PC-3 (cell line): ENCODE data around the gene DUSP2. TPM values are rescaled to one million over a fixed set of nuclear protein-coding genes. Genes with fewer than 3 reads are reported as not detected.

Experiments used
- ATAC-seq: fragments of 200-7000 bp; cut with Tn5 transposase; 2 replicates; pipeline ENCODE4 v1.9.1; 2020; ENCODE audit warnings: mild to moderate bottlenecking, moderate library complexity
- Bru-seq: library from RNA; stranded (reverse); fragments of 400-500 nt; gene quantifications from one replicate; lab custom pipeline; 2021; lab: Mats Ljungman, UMichigan
- BruChase-seq, 2 experiments: library from RNA; stranded (reverse); fragments of 400-500 nt; gene quantifications; one replicate each; lab custom pipeline; 2021; lab: Mats Ljungman, UMichigan
- BruUV-seq: library from RNA; stranded (reverse); fragments of 400-500 nt; replicated peaks from 2 replicates; lab custom pipeline; 2021; lab: Mats Ljungman, UMichigan
- CTCF ChIA-PET: fragments of 300-600 bp; sonication (Branson Sonifier 250); formaldehyde crosslinking; loops from one replicate; lab custom pipeline; 2022; ENCODE audit warnings: antibody characterized with exemption; lab: Charles Lee
- POLR2A ChIA-PET: fragments of 300-600 bp; sonication (Branson Sonifier 250); formaldehyde crosslinking; loops from one replicate; lab custom pipeline; 2022; ENCODE audit warnings: antibody characterized with exemption; ENCODE audit not compliant: unreplicated experiment; lab: Charles Lee
- DNase-seq: peaks from one replicate; pipeline ENCODE4 v3.0.0-alpha.2; 2015
- H2AFZ ChIP-seq: fragments of 300-600 bp; sonication (generic); 2 replicates; pipeline ENCODE4 v1.6.0; 2016; ENCODE audit warnings: antibody characterized with exemption, low read length
- H3F3A ChIP-seq: fragments of 300-600 bp; sonication (generic); one replicate; pipeline ENCODE4 v1.6.0; 2017; ENCODE audit warnings: antibody characterized with exemption, low read length, control low read depth, mild to moderate bottlenecking; ENCODE audit not compliant: unreplicated experiment
- H3K27ac ChIP-seq: fragments of 300-600 bp; sonication (generic); 2 replicates; pipeline ENCODE4 v1.5.1; 2016; ENCODE audit warnings: mild to moderate bottlenecking, low read length
- H3K27me3 ChIP-seq: fragments of 300-600 bp; sonication (generic); 2 replicates; pipeline ENCODE4 v1.6.1; 2016; ENCODE audit warnings: low read length, mixed read lengths
- H3K36me3 ChIP-seq: fragments of 300-600 bp; sonication (generic); 2 replicates; pipeline ENCODE4 v1.6.1; 2016; ENCODE audit warnings: low read depth, mixed run types, low read length, mixed read lengths
- H3K4me1 ChIP-seq: fragments of 300-600 bp; sonication (generic); 2 replicates; pipeline ENCODE4 v1.5.1; 2016; ENCODE audit warnings: low read length; ENCODE audit not compliant: insufficient read depth
- H3K4me2 ChIP-seq: fragments of 300-600 bp; sonication (generic); 2 replicates; pipeline ENCODE4 v1.6.0; 2016; ENCODE audit warnings: low read length
- H3K4me3 ChIP-seq: fragments of 300-600 bp; sonication (generic); 2 replicates; pipeline ENCODE4 v1.5.1; 2016; ENCODE audit warnings: mild to moderate bottlenecking, low read length, mixed read lengths
- H3K79me2 ChIP-seq: fragments of 300-600 bp; sonication (generic); 2 replicates; pipeline ENCODE4 v1.6.1; 2017; ENCODE audit warnings: low read length, mixed read lengths
- H3K9ac ChIP-seq: fragments of 300-600 bp; sonication (generic); 2 replicates; pipeline ENCODE4 v1.6.0; 2016; ENCODE audit warnings: mild to moderate bottlenecking, low read length
- H3K9me2 ChIP-seq: fragments of 300-600 bp; sonication (generic); replicated peaks from 2 replicates; pipeline ENCODE4 v1.6.1; 2016; ENCODE audit warnings: mixed run types, low read length, mixed read lengths
- H3K9me3 ChIP-seq: fragments of 300-600 bp; sonication (generic); 2 replicates; pipeline ENCODE4 v1.6.1; 2016; ENCODE audit warnings: low read length, mixed read lengths
- H4K20me1 ChIP-seq: fragments of 300-600 bp; sonication (generic); 2 replicates; pipeline ENCODE4 v1.6.1; 2016; ENCODE audit warnings: low read length, mixed read lengths
- EZH2 ChIP-seq: fragments of 300-600 bp; sonication (generic); IDR thresholded peaks from one replicate; pipeline ENCODE4 v1.6.1; 2017; ENCODE audit warnings: antibody characterized with exemption, mild to moderate bottlenecking, low read length; ENCODE audit not compliant: unreplicated experiment
- EZH2phosphoT487 ChIP-seq: fragments of 300-600 bp; sonication (generic); IDR thresholded peaks from 2 replicates; pipeline ENCODE4 v1.6.1; 2018; ENCODE audit warnings: mild to moderate bottlenecking, antibody characterized with exemption, low read length, borderline replicate concordance
- intact Hi-C: fragments of 100-400 bp; cut with micrococcal nuclease; formaldehyde crosslinking; loops from 2 replicates; pipeline ENCODE4 v1.9.0; 2023
- long read RNA-seq: library from polyadenylated mRNA; unstranded; transcript quantifications from one replicate; pipeline ENCODE4 v2.0.0, GENCODE V29; 2021; ENCODE audit not compliant: unreplicated experiment
- total RNA-seq: library from RNA; depleted of rRNA; stranded (reverse); fragments of >200 nt; gene quantifications from 2 replicates; pipeline ENCODE4 v1.2.3, GENCODE V29; 2014; rRNA removed
- TF ChIP-seq, protein P1 (sequence below): fragments of 300-600 bp; sonication (generic); conservative IDR thresholded peaks from 2 replicates; pipeline ENCODE4 v1.5.1; 2017; ENCODE audit warnings: antibody characterized with exemption, low read depth, mild to moderate bottlenecking, low read length

Gene DUSP2, protein sequence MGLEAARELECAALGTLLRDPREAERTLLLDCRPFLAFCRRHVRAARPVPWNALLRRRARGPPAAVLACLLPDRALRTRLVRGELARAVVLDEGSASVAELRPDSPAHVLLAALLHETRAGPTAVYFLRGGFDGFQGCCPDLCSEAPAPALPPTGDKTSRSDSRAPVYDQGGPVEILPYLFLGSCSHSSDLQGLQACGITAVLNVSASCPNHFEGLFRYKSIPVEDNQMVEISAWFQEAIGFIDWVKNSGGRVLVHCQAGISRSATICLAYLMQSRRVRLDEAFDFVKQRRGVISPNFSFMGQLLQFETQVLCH
- 6.9 and 16.7 TPM in 2 replicates for total RNA-seq
- Bru-seq, nascent RNA, result percentile 32 among the genes with signal in this experiment
- BruChase-seq, experiment 1, labeled RNA remaining after a 6-hour chase, result percentile 44 among the genes with signal in this experiment
- percentile 42 among the genes with signal in this experiment for BruChase-seq, experiment 2, labeled RNA remaining after a 2-hour chase
- long read RNA-seq, partial matches to known transcripts, result 0 of 2 reads
- long read RNA-seq, other reads (novel, unspliced or antisense), result 0 of 2 reads

DNA sequence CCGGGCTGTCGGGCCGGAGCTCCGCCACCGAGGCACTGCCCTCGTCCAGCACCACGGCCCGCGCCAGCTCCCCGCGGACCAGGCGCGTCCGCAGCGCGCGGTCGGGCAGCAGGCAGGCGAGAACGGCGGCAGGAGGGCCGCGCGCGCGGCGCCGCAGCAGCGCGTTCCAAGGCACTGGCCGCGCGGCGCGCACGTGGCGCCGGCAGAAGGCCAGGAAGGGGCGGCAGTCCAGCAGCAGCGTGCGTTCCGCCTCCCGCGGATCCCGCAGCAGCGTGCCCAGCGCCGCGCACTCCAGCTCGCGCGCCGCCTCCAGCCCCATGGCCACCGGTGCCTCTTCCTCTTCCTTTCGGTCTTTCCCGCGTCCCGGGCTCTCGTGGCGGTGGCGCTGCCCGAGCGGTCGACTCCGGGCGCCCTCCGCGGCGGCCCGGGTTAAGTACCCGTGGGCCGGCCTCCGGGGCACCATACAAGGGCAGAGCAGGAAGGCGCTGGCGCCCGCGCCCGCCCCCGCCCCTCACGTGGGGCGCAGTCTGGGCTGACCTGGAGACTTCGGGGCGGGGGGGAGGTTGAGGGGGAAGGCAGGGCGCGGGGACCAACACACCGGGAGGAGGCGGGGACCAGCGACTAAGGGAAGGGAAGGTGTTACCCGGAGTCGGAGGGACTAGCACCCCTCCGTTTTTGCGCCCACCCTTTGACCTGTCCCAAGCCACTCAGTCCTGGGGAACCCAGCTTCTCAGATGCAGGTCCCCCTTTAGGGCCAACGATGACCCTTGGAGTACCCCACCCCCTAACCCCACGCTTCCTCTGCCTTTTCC, at the start of gene DUSP2:
Gene DUSP2 (minus strand): TSS at position 405 of the 812 bp plus-strand sequence. CDS start 86 bp downstream, at position 319.
- peaks cover 12% of the 10 kb centered on the region for H3K79me2 ChIP-seq
- CTCF ChIA-PET, result no interaction called here
- TF ChIP-seq, protein P1, sequence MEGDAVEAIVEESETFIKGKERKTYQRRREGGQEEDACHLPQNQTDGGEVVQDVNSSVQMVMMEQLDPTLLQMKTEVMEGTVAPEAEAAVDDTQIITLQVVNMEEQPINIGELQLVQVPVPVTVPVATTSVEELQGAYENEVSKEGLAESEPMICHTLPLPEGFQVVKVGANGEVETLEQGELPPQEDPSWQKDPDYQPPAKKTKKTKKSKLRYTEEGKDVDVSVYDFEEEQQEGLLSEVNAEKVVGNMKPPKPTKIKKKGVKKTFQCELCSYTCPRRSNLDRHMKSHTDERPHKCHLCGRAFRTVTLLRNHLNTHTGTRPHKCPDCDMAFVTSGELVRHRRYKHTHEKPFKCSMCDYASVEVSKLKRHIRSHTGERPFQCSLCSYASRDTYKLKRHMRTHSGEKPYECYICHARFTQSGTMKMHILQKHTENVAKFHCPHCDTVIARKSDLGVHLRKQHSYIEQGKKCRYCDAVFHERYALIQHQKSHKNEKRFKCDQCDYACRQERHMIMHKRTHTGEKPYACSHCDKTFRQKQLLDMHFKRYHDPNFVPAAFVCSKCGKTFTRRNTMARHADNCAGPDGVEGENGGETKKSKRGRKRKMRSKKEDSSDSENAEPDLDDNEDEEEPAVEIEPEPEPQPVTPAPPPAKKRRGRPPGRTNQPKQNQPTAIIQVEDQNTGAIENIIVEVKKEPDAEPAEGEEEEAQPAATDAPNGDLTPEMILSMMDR, result no peak
- TF ChIP-seq EZH2phosphoT487 (peak; percentile 77), EZH2 (no peak)
- H3K4me2 ChIP-seq, result peak within 1 kb of the TSS; percentile 74
- peak within 1 kb of the TSS; percentile 85 for H2AFZ ChIP-seq
- H3K36me3 ChIP-seq, result no peaks in the 10 kb centered on the region
- H3K4me3 ChIP-seq, result peak within 1 kb of the TSS; percentile 79
- no peaks in the 10 kb centered on the region for H3K9me3 ChIP-seq
- intact Hi-C loops, result no loop called here
- DNase-seq, result peak; percentile 60
- no peaks in the 10 kb centered on the region for H3F3A ChIP-seq
- POLR2A ChIA-PET, result no interaction called here
- peak; percentile 70 for ATAC-seq
- no peak within 1 kb of the TSS for H3K27ac ChIP-seq
- no peaks in the 10 kb centered on the region for H3K9me2 ChIP-seq
- H3K9ac ChIP-seq, result peak within 1 kb of the TSS; percentile 47; the same call in 1 of the 2 replicates
- H3K27me3 ChIP-seq, result no peaks in the 10 kb centered on the region
- BruUV-seq, result no TSS peak
- H3K4me1 ChIP-seq, result peaks cover 11% of the 10 kb centered on the region
- no peaks in the 10 kb centered on the region for H4K20me1 ChIP-seq

DNA sequence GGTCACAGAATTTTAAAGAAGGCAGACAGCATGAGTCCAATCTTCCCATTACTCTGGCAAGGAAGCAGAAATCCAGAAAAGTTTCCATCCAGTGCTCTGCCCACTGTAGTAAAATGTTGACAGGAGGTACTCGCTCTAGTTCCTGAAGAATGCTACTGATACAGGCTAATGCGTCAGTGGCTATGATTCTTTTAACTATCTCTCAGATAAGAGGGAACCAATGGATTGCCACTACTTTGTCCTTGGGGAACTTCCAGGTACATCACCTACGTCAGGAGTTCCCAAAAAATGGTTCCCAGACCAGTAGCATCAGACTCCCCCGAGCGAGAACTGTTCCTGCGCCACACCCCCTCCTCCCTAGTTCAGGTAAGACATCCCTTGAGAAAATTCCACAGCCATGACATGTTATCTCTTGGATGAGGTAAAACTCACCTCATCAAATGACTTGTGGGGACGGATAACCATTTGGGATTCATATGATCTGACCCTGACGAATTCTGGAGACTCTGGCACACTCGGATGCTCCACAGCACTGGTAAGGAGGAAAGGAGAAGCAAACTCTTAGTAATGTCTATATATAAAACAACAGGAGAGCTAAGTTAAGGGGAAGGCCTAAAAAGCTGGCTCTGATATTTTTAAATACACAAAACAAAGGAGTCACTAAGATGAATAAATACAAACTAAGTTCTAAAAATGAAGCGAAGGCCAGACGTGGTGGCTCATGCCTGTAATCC, 46.9 kb upstream of the DUSP2 start:
- Histone ChIP-seq H3K79me2 (peaks cover 50% of the 10 kb centered on the region), H3K9me2 (no peaks in the 10 kb centered on the region), H3K9me3 (no peaks in the 10 kb centered on the region), H4K20me1 (peaks cover 19% of the 10 kb centered on the region), H3K36me3 (peaks cover 52% of the 10 kb centered on the region), H3K4me3 (no peak overlapping the region), H3K27ac (no peak overlapping the region), H3K4me1 (0 out of 2 replicates have a peak, but pooled peaks cover 13% of the 10 kb centered on the region), H3K27me3 (no peaks in the 10 kb centered on the region), H3K4me2 (no peak overlapping the region), H3K9ac (no peak overlapping the region), H2AFZ (no peak overlapping the region), H3F3A (no peaks in the 10 kb centered on the region)
- no TSS peak for BruUV-seq
- ATAC-seq (no peak), DNase-seq (no peak)
- ChIA-PET POLR2A (no interaction called here), CTCF (no interaction called here)
- TF ChIP-seq, protein P1, result no peak
- TF ChIP-seq EZH2phosphoT487 (no peak), EZH2 (no peak)
- intact Hi-C loops, result no loop called here
